HCT116 (cell line): Measurements from ENCODE around the gene PREX1.

ENCODE experiments used
- CTCF ChIP-seq, 3 experiments: fragments of 200-600 bp in 1 of 3; sonication (generic) in 1 of 3; IDR thresholded peaks in 2 of 3; conservative IDR thresholded peaks in 1 of 3; 2 replicates each; pipeline ENCODE4 v1.5.1; 2012 to 2017; ENCODE audit warnings: low read depth in 2 of 3, low read length in 2 of 3, antibody characterized with exemption in 1 of 3, borderline replicate concordance in 1 of 3, control low read depth in 1 of 3, mild to moderate bottlenecking in 1 of 3, mixed read lengths in 1 of 3, mixed run types in 1 of 3, moderate library complexity in 1 of 3; ENCODE audit not compliant: insufficient read depth in 1 of 3
- POLR2A ChIP-seq: IDR thresholded peaks from 2 replicates; pipeline ENCODE4 v1.7.0; 2011; ENCODE audit warnings: borderline replicate concordance; ENCODE audit not compliant: insufficient read depth, insufficient read length; ENCODE audit errors: extremely low read depth
- RAD21 ChIP-seq: IDR thresholded peaks from 2 replicates; pipeline ENCODE4 v1.6.1; 2012; ENCODE audit warnings: low read depth, mild to moderate bottlenecking
- SP1 ChIP-seq: IDR thresholded peaks from 2 replicates; pipeline ENCODE4 v1.6.1; 2012; ENCODE audit warnings: low read depth
- TF ChIP-seq, protein P1 (sequence below): IDR thresholded peaks from 2 replicates; pipeline ENCODE4 v1.6.1; 2012; ENCODE audit warnings: low read depth

DNA sequence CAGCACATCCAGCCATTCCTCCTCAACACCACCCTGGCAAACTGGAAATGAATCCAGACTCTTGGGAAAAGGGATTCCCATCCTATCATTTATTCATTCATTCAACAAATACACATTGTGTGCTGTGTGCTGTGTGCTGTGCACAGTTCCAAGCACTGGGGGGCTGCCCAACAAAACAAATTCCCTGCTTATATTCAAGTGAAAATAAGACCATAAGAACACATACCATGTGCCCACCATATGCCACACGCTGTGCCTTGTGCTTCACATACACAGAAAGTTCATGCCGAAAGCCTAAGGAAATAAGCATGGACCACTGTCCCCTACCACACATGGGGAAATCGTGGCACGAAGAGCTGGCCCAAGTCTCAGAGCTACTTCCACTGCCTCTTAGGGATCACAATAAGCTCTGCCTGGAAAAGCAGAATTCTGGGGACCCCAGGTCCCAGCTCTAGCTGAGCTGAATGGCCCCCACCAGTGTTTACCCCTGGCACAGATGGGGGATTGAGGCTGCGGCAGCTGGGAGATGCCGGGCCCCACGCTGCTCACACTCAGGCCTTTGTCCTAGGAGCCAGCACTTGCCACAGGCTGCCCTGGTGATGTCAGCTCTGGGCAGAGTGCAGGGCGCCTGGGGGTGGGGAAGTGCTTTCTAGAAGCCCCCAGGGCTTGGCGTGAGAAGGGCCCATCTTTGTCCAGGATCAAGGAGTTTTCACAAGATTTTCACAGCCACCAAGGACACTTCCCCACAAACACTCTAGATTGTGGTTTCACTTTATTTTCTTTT is 99.6 kb downstream of the PREX1 start:
- TF ChIP-seq, protein P1, sequence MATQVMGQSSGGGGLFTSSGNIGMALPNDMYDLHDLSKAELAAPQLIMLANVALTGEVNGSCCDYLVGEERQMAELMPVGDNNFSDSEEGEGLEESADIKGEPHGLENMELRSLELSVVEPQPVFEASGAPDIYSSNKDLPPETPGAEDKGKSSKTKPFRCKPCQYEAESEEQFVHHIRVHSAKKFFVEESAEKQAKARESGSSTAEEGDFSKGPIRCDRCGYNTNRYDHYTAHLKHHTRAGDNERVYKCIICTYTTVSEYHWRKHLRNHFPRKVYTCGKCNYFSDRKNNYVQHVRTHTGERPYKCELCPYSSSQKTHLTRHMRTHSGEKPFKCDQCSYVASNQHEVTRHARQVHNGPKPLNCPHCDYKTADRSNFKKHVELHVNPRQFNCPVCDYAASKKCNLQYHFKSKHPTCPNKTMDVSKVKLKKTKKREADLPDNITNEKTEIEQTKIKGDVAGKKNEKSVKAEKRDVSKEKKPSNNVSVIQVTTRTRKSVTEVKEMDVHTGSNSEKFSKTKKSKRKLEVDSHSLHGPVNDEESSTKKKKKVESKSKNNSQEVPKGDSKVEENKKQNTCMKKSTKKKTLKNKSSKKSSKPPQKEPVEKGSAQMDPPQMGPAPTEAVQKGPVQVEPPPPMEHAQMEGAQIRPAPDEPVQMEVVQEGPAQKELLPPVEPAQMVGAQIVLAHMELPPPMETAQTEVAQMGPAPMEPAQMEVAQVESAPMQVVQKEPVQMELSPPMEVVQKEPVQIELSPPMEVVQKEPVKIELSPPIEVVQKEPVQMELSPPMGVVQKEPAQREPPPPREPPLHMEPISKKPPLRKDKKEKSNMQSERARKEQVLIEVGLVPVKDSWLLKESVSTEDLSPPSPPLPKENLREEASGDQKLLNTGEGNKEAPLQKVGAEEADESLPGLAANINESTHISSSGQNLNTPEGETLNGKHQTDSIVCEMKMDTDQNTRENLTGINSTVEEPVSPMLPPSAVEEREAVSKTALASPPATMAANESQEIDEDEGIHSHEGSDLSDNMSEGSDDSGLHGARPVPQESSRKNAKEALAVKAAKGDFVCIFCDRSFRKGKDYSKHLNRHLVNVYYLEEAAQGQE = no peak
- TF ChIP-seq CTCF (IDR thresholded peaks at IDR 0.05 in 2 of 3, conservative IDR thresholded peaks at IDR 0.05 in 1 of 3; ENCODE audit: borderline replicate concordance in 1 of 3, insufficient read depth in 1 of 3, low read depth in 2 of 3, low read length in 2 of 3) (no peak), RAD21 (0 out of 2 replicates have a peak, but pooled peaks have one; percentile 15), POLR2A (no peak), SP1 (no peak)
